ENCODE data around the gene TMEM50A.
"Not testable (repeated sequence)": the region's sequence is repeated elsewhere in the genome, so short reads cannot be mapped to it uniquely, and the experiment has no call there.

TMEM50A gene

GRCh38 chr1:25369241-25369640 lies 31.1 kb downstream of the TMEM50A start:
- DNase-seq (ENCODE audit: low spot score) (no peak), ATAC-seq (ENCODE audit: low read depth) (no peak)
- Histone ChIP-seq H3K4me1 (ENCODE audit: insufficient read depth, poor library complexity, severe bottlenecking) (no peaks in the 10 kb centered on the region), H3K36me3 (ENCODE audit: low read depth) (no peaks in the 10 kb centered on the region), H3K4me3 (ENCODE audit: severe bottlenecking) (no peak overlapping the region), H3K27me3 (ENCODE audit: insufficient read depth, poor library complexity, severe bottlenecking) (no peaks in the 10 kb centered on the region), H3K27ac (ENCODE audit: poor library complexity, severe bottlenecking) (no peak overlapping the region), H3K9me3 (ENCODE audit: severe bottlenecking) (no peaks in the 10 kb centered on the region)
- no peak for TF ChIP-seq CTCF (IDR thresholded peaks at IDR 0.05; ENCODE audit: poor library complexity, severe bottlenecking)

- H3K27me3 ChIP-seq (ENCODE audit: insufficient read depth, poor library complexity, severe bottlenecking); H3K4me1 ChIP-seq (ENCODE audit: insufficient read depth, poor library complexity, severe bottlenecking); H3K9me3 ChIP-seq (ENCODE audit: severe bottlenecking); H3K36me3 ChIP-seq (ENCODE audit: low read depth); DNase-seq (ENCODE audit: low spot score); H3K27ac ChIP-seq (ENCODE audit: poor library complexity, severe bottlenecking); H3K4me3 ChIP-seq (ENCODE audit: severe bottlenecking); ATAC-seq (ENCODE audit: low read depth): not testable (repeated sequence)
Observed at GRCh38 chr1:25369691-25370271, 31.6 kb downstream of the TMEM50A start.

- DNase-seq (ENCODE audit: low spot score); H3K4me3 ChIP-seq (ENCODE audit: severe bottlenecking); H3K9me3 ChIP-seq (ENCODE audit: severe bottlenecking); H3K27me3 ChIP-seq (ENCODE audit: insufficient read depth, poor library complexity, severe bottlenecking); H3K36me3 ChIP-seq (ENCODE audit: low read depth); H3K4me1 ChIP-seq (ENCODE audit: insufficient read depth, poor library complexity, severe bottlenecking): not testable (repeated sequence)
- ATAC-seq (ENCODE audit: low read depth) = peak; percentile 83
- peak overlapping the region; percentile 52 for H3K27ac ChIP-seq (ENCODE audit: poor library complexity, severe bottlenecking)
Observed at GRCh38 chr1:25371757-25372156, 33.6 kb downstream of the TMEM50A start.

GRCh38 chr1:25378367-25378766 lies 40.2 kb downstream of the TMEM50A start:
- not testable (repeated sequence) for H3K4me3 ChIP-seq (ENCODE audit: severe bottlenecking); ATAC-seq (ENCODE audit: low read depth); H3K9me3 ChIP-seq (ENCODE audit: severe bottlenecking); H3K36me3 ChIP-seq (ENCODE audit: low read depth); H3K4me1 ChIP-seq (ENCODE audit: insufficient read depth, poor library complexity, severe bottlenecking); DNase-seq (ENCODE audit: low spot score); H3K27ac ChIP-seq (ENCODE audit: poor library complexity, severe bottlenecking); H3K27me3 ChIP-seq (ENCODE audit: insufficient read depth, poor library complexity, severe bottlenecking)

- not testable (repeated sequence) for H3K36me3 ChIP-seq (ENCODE audit: low read depth); DNase-seq (ENCODE audit: low spot score); H3K27me3 ChIP-seq (ENCODE audit: insufficient read depth, poor library complexity, severe bottlenecking); H3K9me3 ChIP-seq (ENCODE audit: severe bottlenecking); H3K4me1 ChIP-seq (ENCODE audit: insufficient read depth, poor library complexity, severe bottlenecking); ATAC-seq (ENCODE audit: low read depth); H3K27ac ChIP-seq (ENCODE audit: poor library complexity, severe bottlenecking); H3K4me3 ChIP-seq (ENCODE audit: severe bottlenecking)
Observed at GRCh38 chr1:25382543-25382942, 44.4 kb downstream of the TMEM50A start.

- not testable (repeated sequence) for H3K9me3 ChIP-seq (ENCODE audit: severe bottlenecking); H3K4me3 ChIP-seq (ENCODE audit: severe bottlenecking); H3K27ac ChIP-seq (ENCODE audit: poor library complexity, severe bottlenecking); H3K27me3 ChIP-seq (ENCODE audit: insufficient read depth, poor library complexity, severe bottlenecking); DNase-seq (ENCODE audit: low spot score); ATAC-seq (ENCODE audit: low read depth); H3K36me3 ChIP-seq (ENCODE audit: low read depth); H3K4me1 ChIP-seq (ENCODE audit: insufficient read depth, poor library complexity, severe bottlenecking)
Observed at GRCh38 chr1:25383090-25383489, 45.0 kb downstream of the TMEM50A start.

GRCh38 chr1:25383875-25384274 lies 45.7 kb downstream of the TMEM50A start:
- H3K27me3 ChIP-seq (ENCODE audit: insufficient read depth, poor library complexity, severe bottlenecking); DNase-seq (ENCODE audit: low spot score); H3K4me3 ChIP-seq (ENCODE audit: severe bottlenecking); H3K36me3 ChIP-seq (ENCODE audit: low read depth); H3K9me3 ChIP-seq (ENCODE audit: severe bottlenecking); H3K4me1 ChIP-seq (ENCODE audit: insufficient read depth, poor library complexity, severe bottlenecking); H3K27ac ChIP-seq (ENCODE audit: poor library complexity, severe bottlenecking); ATAC-seq (ENCODE audit: low read depth): not testable (repeated sequence)

- H3K27ac ChIP-seq (ENCODE audit: poor library complexity, severe bottlenecking); H3K4me3 ChIP-seq (ENCODE audit: severe bottlenecking); ATAC-seq (ENCODE audit: low read depth); H3K27me3 ChIP-seq (ENCODE audit: insufficient read depth, poor library complexity, severe bottlenecking); H3K9me3 ChIP-seq (ENCODE audit: severe bottlenecking); DNase-seq (ENCODE audit: low spot score); H3K4me1 ChIP-seq (ENCODE audit: insufficient read depth, poor library complexity, severe bottlenecking); H3K36me3 ChIP-seq (ENCODE audit: low read depth): not testable (repeated sequence)
Observed at GRCh38 chr1:25387096-25387495, 49.0 kb downstream of the TMEM50A start.

- H3K9me3 ChIP-seq (ENCODE audit: severe bottlenecking); H3K4me3 ChIP-seq (ENCODE audit: severe bottlenecking); H3K4me1 ChIP-seq (ENCODE audit: insufficient read depth, poor library complexity, severe bottlenecking); H3K27ac ChIP-seq (ENCODE audit: poor library complexity, severe bottlenecking); H3K36me3 ChIP-seq (ENCODE audit: low read depth); ATAC-seq (ENCODE audit: low read depth); DNase-seq (ENCODE audit: low spot score); H3K27me3 ChIP-seq (ENCODE audit: insufficient read depth, poor library complexity, severe bottlenecking): not testable (repeated sequence)
Observed at GRCh38 chr1:25388691-25389090, 50.6 kb downstream of the TMEM50A start.

GRCh38 chr1:25389721-25390120 lies 51.6 kb downstream of the TMEM50A start:
- H3K36me3 ChIP-seq (ENCODE audit: low read depth); DNase-seq (ENCODE audit: low spot score); H3K4me1 ChIP-seq (ENCODE audit: insufficient read depth, poor library complexity, severe bottlenecking); H3K9me3 ChIP-seq (ENCODE audit: severe bottlenecking); H3K27ac ChIP-seq (ENCODE audit: poor library complexity, severe bottlenecking); H3K4me3 ChIP-seq (ENCODE audit: severe bottlenecking); H3K27me3 ChIP-seq (ENCODE audit: insufficient read depth, poor library complexity, severe bottlenecking); ATAC-seq (ENCODE audit: low read depth): not testable (repeated sequence)

Data from RWPE2 (cell line).